ENCODE measurements around the gene GPR42. TPM values are rescaled to one million over a fixed set of nuclear protein-coding genes. Genes with fewer than 3 reads are reported as not detected.

The GPR42 gene
- total RNA-seq, 1 donor from 2014 or later: not detected

Small RNA genes within 50 kb of the gene (small RNA-seq; reads per million reads assigned to genes)
- not detected for gene RN7SL491P

Other genes with a start within 250 kb of the GPR42 start
- gene LGI4, start 236.0 kb upstream of the GPR42 start, total RNA-seq: 14.2 TPM
- not detected for gene FXYD1, start 232.2 kb upstream of the GPR42 start, total RNA-seq
- gene FXYD7, start 227.8 kb upstream of the GPR42 start, total RNA-seq: 24.0 TPM
- not detected for gene FXYD5, start 216.3 kb upstream of the GPR42 start, total RNA-seq
- gene FAM187B, start 142.3 kb upstream of the GPR42 start, total RNA-seq: not detected
- 3.1 TPM for gene LSR, start 122.1 kb upstream of the GPR42 start, total RNA-seq
- gene USF2, start 102.1 kb upstream of the GPR42 start, total RNA-seq: 36.0 TPM
- gene HAMP, start 88.5 kb upstream of the GPR42 start, total RNA-seq: not detected
- gene MAG, start 78.9 kb upstream of the GPR42 start, total RNA-seq: 0.47 TPM
- not detected for gene CD22, start 41.9 kb upstream of the GPR42 start, total RNA-seq
- gene FFAR1, start 23.2 kb upstream of the GPR42 start, total RNA-seq: not detected
- not detected for gene FFAR3, start 12.6 kb upstream of the GPR42 start, total RNA-seq
- gene FFAR2, start 77.2 kb downstream of the GPR42 start, total RNA-seq: 0.16 TPM
- gene KRTDAP, start 119.4 kb downstream of the GPR42 start, total RNA-seq: not detected
- gene DMKN, start 142.6 kb downstream of the GPR42 start, total RNA-seq: 0.94 TPM
- gene SBSN, start 157.2 kb downstream of the GPR42 start, total RNA-seq: not detected
- gene GAPDHS, start 162.4 kb downstream of the GPR42 start, total RNA-seq: not detected
- gene TMEM147, start 174.6 kb downstream of the GPR42 start, total RNA-seq: 37.4 TPM
- gene ATP4A, start 192.6 kb downstream of the GPR42 start, total RNA-seq: not detected
- not detected for gene PMIS2, start 215.1 kb downstream of the GPR42 start, total RNA-seq
- gene HAUS5, start 241.7 kb downstream of the GPR42 start, total RNA-seq: 6.4 TPM